SK-N-SH (cell line): Measurements from ENCODE around the gene SMAD7.

Experiments
- CTCF ChIP-seq: fragments of 200-600 bp; sonication (generic); IDR thresholded peaks from 2 replicates; pipeline ENCODE4 v1.6.1; 2017; ENCODE audit warnings: antibody characterized with exemption, mild to moderate bottlenecking, moderate library complexity
- EP300 ChIP-seq, 2 experiments: IDR thresholded peaks; 2 replicates each; pipeline versions ENCODE4 v1.4.0 to v1.6.1; 2012; ENCODE audit warnings: borderline replicate concordance in 1 of 2, low read depth in 1 of 2, low read length in 1 of 2
- POLR2AphosphoS5 ChIP-seq: IDR thresholded peaks from 2 replicates; pipeline ENCODE4 v1.6.1; 2012; ENCODE audit warnings: low read depth, low read length
- RFX5 ChIP-seq: IDR thresholded peaks from 2 replicates; pipeline ENCODE4 v1.6.1; 2012; ENCODE audit warnings: mild to moderate bottlenecking, improper control_type of control experiment, low read length
- TF ChIP-seq, protein P1 (sequence below): IDR thresholded peaks from 2 replicates; pipeline ENCODE4 v1.4.0; 2012; ENCODE audit warnings: low read depth, borderline replicate concordance
- TF ChIP-seq, protein P2 (sequence below): IDR thresholded peaks from 2 replicates; pipeline ENCODE4 v1.6.1; 2012; ENCODE audit warnings: mild to moderate bottlenecking, low read depth, low read length, moderate library complexity

- TF ChIP-seq POLR2AphosphoS5 (no peak), RFX5 (no peak), CTCF (no peak), EP300 (IDR thresholded peaks at IDR 0.05; ENCODE audit: borderline replicate concordance in 1 of 2, low read depth in 1 of 2, low read length in 1 of 2) (no peak)
- TF ChIP-seq, protein P1, sequence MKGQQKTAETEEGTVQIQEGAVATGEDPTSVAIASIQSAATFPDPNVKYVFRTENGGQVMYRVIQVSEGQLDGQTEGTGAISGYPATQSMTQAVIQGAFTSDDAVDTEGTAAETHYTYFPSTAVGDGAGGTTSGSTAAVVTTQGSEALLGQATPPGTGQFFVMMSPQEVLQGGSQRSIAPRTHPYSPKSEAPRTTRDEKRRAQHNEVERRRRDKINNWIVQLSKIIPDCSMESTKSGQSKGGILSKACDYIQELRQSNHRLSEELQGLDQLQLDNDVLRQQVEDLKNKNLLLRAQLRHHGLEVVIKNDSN, result no peak
- TF ChIP-seq, protein P2, sequence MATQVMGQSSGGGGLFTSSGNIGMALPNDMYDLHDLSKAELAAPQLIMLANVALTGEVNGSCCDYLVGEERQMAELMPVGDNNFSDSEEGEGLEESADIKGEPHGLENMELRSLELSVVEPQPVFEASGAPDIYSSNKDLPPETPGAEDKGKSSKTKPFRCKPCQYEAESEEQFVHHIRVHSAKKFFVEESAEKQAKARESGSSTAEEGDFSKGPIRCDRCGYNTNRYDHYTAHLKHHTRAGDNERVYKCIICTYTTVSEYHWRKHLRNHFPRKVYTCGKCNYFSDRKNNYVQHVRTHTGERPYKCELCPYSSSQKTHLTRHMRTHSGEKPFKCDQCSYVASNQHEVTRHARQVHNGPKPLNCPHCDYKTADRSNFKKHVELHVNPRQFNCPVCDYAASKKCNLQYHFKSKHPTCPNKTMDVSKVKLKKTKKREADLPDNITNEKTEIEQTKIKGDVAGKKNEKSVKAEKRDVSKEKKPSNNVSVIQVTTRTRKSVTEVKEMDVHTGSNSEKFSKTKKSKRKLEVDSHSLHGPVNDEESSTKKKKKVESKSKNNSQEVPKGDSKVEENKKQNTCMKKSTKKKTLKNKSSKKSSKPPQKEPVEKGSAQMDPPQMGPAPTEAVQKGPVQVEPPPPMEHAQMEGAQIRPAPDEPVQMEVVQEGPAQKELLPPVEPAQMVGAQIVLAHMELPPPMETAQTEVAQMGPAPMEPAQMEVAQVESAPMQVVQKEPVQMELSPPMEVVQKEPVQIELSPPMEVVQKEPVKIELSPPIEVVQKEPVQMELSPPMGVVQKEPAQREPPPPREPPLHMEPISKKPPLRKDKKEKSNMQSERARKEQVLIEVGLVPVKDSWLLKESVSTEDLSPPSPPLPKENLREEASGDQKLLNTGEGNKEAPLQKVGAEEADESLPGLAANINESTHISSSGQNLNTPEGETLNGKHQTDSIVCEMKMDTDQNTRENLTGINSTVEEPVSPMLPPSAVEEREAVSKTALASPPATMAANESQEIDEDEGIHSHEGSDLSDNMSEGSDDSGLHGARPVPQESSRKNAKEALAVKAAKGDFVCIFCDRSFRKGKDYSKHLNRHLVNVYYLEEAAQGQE, result no peak
Observed at GRCh38 chr18:48919547-48919946, 31.2 kb downstream of the SMAD7 start.
